AG10803 (cell line): ENCODE measurements around the gene C3orf20.

Experiments used
- DNase-seq: peaks from one replicate; pipeline ENCODE4 v3.0.0; 2010; ENCODE audit warnings: low read depth
- H3K4me3 ChIP-seq: 2 replicates; pipeline ENCODE4 v1.5.1; 2011; ENCODE audit warnings: mild to moderate bottlenecking, low read length, control low read depth
- CTCF ChIP-seq: conservative IDR thresholded peaks from 2 replicates; pipeline ENCODE4 v1.5.1; 2011; ENCODE audit warnings: mild to moderate bottlenecking, low read length, control low read depth, inconsistent platforms

Gene C3orf20

GRCh38 chr3:14664170-14664569, 10.8 kb upstream of the C3orf20 start:
- H3K4me3 ChIP-seq: no peak overlapping the region
- DNase-seq: no peak
- TF ChIP-seq CTCF: no peak

GRCh38 chr3:14672588-14672987, 2.4 kb upstream of the C3orf20 start:
- no peak overlapping the region for H3K4me3 ChIP-seq
- DNase-seq: no peak
- no peak for TF ChIP-seq CTCF

- TF ChIP-seq CTCF: no peak
- DNase-seq: no peak
- no peak overlapping the region for H3K4me3 ChIP-seq
These were observed 1.9 kb downstream of the C3orf20 start for GRCh38 chr3:14676881-14677280.

GRCh38 chr3:14678015-14678503, 3.1 kb downstream of the C3orf20 start:
- no peak for TF ChIP-seq CTCF
- DNase-seq: no peak
- no peak overlapping the region for H3K4me3 ChIP-seq

- DNase-seq: no peak
- no peak for TF ChIP-seq CTCF
- no peak overlapping the region for H3K4me3 ChIP-seq
These were observed 5.2 kb downstream of the C3orf20 start for GRCh38 chr3:14680115-14680514.

GRCh38 chr3:14680716-14681115, 5.8 kb downstream of the C3orf20 start:
- DNase-seq: no peak
- TF ChIP-seq CTCF: no peak
- H3K4me3 ChIP-seq: no peak overlapping the region

GRCh38 chr3:14684447-14684846, 9.5 kb downstream of the C3orf20 start:
- DNase-seq: no peak
- TF ChIP-seq CTCF: no peak

More at GRCh38 chr3:14684447-14684846, 9.5 kb downstream of the C3orf20 start:
- no peak overlapping the region for H3K4me3 ChIP-seq
